ENCODE results near the gene ZC2HC1B. TPM values are rescaled to one million over a fixed set of nuclear protein-coding genes. Genes with fewer than 3 reads are reported as not detected.

Gene ZC2HC1B
- total RNA-seq, 1 experiment from 2014 or later = not detected

DNA sequence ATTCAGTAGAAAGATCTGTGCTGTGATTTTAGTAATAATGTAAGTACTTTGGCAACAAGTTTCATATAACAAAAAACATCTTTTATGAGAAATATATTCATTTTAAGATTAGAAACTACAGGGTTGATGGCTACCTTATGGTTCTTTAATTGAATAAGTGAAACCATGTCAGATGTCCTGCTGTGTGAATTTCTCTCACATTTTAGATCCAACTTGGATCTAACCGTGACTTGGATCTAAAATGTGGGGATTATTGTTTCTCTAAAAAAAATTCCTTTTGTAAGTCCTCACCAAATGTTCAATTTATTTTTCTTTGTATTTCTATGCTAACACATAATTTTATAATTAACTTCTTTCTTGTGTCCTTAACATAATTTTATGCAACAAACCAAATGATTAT, 30.4 kb downstream of the ZC2HC1B start:
- POLR2A ChIA-PET = no interaction called here
- BruUV-seq (replicated peaks) = no TSS peak

DNA sequence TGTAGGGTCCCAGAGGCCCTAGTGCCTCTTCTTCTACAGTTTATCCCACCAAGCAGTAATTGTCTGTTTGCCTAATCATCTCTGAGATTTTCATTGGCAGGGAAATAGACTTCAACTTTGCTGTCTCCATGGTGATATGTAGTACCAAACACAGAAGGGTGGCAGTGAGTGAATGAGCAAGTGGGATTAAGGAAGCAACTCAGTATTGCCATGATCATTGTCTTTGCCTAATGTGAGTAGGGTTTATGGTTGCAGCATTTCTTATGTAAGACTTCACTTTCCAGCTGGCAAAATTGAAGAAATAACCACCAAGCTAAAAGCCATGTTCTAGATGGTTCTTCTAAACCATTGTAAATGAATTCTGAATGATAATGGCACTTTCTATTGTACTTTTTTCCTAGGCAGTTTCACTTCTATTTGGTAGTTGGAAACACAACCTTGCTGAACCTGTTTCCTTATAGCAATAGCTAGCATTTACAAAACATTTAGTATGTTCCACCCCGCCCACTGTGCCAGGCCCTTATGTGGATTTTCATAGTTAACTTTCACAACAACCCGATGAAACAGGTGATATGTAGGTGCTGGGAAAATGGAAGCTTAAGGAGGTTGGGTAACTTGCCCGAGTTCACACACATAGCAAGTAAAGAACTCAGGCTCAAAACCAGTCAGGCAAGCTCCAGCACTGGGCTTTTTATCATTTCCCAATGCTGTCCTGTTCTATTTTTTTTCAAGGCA, 32.0 kb downstream of the ZC2HC1B start:
- H3K9me3 Mint-ChIP-seq (ENCODE audit: unreplicated experiment) = no peaks in the 10 kb centered on the region
- no peaks in the 10 kb centered on the region for H3K4me1 Mint-ChIP-seq (ENCODE audit: insufficient read depth, unreplicated experiment)
- H3K4me3 Mint-ChIP-seq (ENCODE audit: unreplicated experiment) = no peak overlapping the region
- no peak overlapping the region for H3K27ac Mint-ChIP-seq (ENCODE audit: low read depth, unreplicated experiment)
- intact Hi-C loops (cut with micrococcal nuclease) = no loop called here
- no peaks in the 10 kb centered on the region for H3K36me3 Mint-ChIP-seq (ENCODE audit: insufficient read depth, unreplicated experiment)
- H3K27me3 Mint-ChIP-seq (ENCODE audit: insufficient read depth, unreplicated experiment) = no peaks in the 10 kb centered on the region
- ChIA-PET CTCF (interaction anchor here (0.8 to 1.5 kb wide), 4 partner anchors 37 to 320 kb away, joined by 3 to 6 read pairs (median 3); no protein-coding TSS in a partner anchor), POLR2A (interaction anchor here (0.6 kb wide), 1 partner anchor 209 kb away, joined by 4 read pairs; no protein-coding TSS in a partner anchor)
- no TSS peak for BruUV-seq (replicated peaks)
- no peak for DNase-seq (ENCODE audit: unreplicated experiment)
- TF ChIP-seq, protein P1, sequence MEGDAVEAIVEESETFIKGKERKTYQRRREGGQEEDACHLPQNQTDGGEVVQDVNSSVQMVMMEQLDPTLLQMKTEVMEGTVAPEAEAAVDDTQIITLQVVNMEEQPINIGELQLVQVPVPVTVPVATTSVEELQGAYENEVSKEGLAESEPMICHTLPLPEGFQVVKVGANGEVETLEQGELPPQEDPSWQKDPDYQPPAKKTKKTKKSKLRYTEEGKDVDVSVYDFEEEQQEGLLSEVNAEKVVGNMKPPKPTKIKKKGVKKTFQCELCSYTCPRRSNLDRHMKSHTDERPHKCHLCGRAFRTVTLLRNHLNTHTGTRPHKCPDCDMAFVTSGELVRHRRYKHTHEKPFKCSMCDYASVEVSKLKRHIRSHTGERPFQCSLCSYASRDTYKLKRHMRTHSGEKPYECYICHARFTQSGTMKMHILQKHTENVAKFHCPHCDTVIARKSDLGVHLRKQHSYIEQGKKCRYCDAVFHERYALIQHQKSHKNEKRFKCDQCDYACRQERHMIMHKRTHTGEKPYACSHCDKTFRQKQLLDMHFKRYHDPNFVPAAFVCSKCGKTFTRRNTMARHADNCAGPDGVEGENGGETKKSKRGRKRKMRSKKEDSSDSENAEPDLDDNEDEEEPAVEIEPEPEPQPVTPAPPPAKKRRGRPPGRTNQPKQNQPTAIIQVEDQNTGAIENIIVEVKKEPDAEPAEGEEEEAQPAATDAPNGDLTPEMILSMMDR (IDR thresholded peaks at IDR 0.05; ENCODE audit: unreplicated experiment) = no peak

More for the DNA sequence above, 30.4 kb downstream of the ZC2HC1B start:
- intact Hi-C loops (cut with micrococcal nuclease) = no loop called here
- no peaks in the 10 kb centered on the region for H3K27me3 Mint-ChIP-seq (ENCODE audit: insufficient read depth, unreplicated experiment)
- no peaks in the 10 kb centered on the region for H3K9me3 Mint-ChIP-seq (ENCODE audit: unreplicated experiment)
- H3K4me3 Mint-ChIP-seq (ENCODE audit: unreplicated experiment) = no peak overlapping the region
- H3K27ac Mint-ChIP-seq (ENCODE audit: low read depth, unreplicated experiment) = no peak overlapping the region
- no peaks in the 10 kb centered on the region for H3K36me3 Mint-ChIP-seq (ENCODE audit: insufficient read depth, unreplicated experiment)
- CTCF ChIA-PET = no interaction called here
- no peaks in the 10 kb centered on the region for H3K4me1 Mint-ChIP-seq (ENCODE audit: insufficient read depth, unreplicated experiment)
- TF ChIP-seq, protein P1 (IDR thresholded peaks at IDR 0.05; ENCODE audit: unreplicated experiment) = no peak
- DNase-seq (ENCODE audit: unreplicated experiment) = no peak

DNA sequence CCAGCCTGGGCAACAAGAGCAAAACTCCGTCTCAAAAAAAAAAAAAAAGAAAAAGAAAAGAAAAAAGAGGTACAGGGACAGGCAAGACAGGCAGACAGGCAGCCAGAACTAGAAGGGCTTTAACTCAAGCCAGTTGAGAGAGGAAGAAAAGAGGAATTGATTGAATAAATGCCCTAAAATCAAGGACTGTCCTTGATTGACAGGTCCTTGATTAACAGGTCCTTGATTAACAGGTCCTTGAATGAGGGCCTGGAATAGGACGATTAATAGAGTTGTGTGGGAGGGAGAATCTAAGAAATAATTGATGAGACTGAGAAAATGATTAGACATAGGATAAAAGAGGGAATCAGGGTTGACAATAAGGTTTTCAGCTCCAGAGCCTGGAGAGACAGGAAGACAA, 36.1 kb downstream of the ZC2HC1B start:
- H3K27me3 Mint-ChIP-seq (ENCODE audit: insufficient read depth, unreplicated experiment) = no peaks in the 10 kb centered on the region
- H3K27ac Mint-ChIP-seq (ENCODE audit: low read depth, unreplicated experiment) = no peak overlapping the region
- no peaks in the 10 kb centered on the region for H3K9me3 Mint-ChIP-seq (ENCODE audit: unreplicated experiment)
- no peaks in the 10 kb centered on the region for H3K4me1 Mint-ChIP-seq (ENCODE audit: insufficient read depth, unreplicated experiment)
- ChIA-PET CTCF (no interaction called here), POLR2A (no interaction called here)
- no peak for DNase-seq (ENCODE audit: unreplicated experiment)
- H3K4me3 Mint-ChIP-seq (ENCODE audit: unreplicated experiment) = no peak overlapping the region
- intact Hi-C loops (cut with micrococcal nuclease) = no loop called here
- no TSS peak for BruUV-seq (replicated peaks)
- TF ChIP-seq, protein P1 (IDR thresholded peaks at IDR 0.05; ENCODE audit: unreplicated experiment) = no peak
- no peaks in the 10 kb centered on the region for H3K36me3 Mint-ChIP-seq (ENCODE audit: insufficient read depth, unreplicated experiment)

DNA sequence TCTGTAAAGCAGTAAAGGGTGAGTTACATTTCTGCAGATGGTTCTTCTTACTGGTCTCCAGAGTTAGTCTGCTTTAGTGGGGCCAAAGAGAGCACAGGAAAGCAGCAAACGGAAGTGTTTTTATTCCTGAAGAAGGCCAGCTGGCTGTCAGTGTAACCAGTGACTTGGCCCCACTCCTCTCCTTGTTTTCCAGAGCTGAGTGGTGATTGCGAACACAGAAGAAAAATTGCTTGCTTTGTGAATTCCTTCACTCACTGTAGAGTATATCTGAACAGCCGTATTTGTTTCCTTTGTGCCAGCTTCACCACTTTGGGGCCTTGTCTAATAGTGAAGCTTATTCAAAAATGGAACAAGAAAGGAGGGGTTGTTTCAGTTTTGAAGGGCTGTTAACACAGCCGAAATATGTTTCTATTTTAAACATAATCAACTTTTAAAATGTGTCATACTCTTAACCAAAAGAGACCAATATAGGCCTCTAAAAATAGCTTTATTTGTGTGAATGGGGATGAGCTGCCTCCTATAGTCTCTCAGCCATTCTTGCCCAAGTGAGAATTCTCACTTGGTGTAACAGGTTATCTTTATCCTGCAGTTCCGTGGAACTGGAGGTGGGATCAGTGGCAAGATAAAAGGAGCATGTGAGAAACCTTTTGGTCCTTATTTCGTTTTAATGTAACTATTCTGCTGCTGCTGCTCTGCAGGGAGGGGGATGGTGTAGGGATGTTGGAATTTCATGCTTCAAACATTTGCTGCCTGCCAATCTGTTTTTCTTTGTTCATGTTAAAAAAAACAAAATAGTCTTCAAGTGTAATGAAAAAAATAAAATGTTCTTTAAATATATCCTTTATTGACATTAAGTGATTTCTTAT, 37.8 kb downstream of the ZC2HC1B start:
- BruUV-seq (replicated peaks) = no TSS peak
- H3K9me3 Mint-ChIP-seq (ENCODE audit: unreplicated experiment) = no peaks in the 10 kb centered on the region
- no peaks in the 10 kb centered on the region for H3K27me3 Mint-ChIP-seq (ENCODE audit: insufficient read depth, unreplicated experiment)
- intact Hi-C loops (cut with micrococcal nuclease) = no loop called here
- H3K36me3 Mint-ChIP-seq (ENCODE audit: insufficient read depth, unreplicated experiment) = no peaks in the 10 kb centered on the region
- TF ChIP-seq, protein P1 (IDR thresholded peaks at IDR 0.05; ENCODE audit: unreplicated experiment) = no peak
- no peak overlapping the region for H3K27ac Mint-ChIP-seq (ENCODE audit: low read depth, unreplicated experiment)
- no peak overlapping the region for H3K4me3 Mint-ChIP-seq (ENCODE audit: unreplicated experiment)
- POLR2A ChIA-PET = no interaction called here
- H3K4me1 Mint-ChIP-seq (ENCODE audit: insufficient read depth, unreplicated experiment) = no peaks in the 10 kb centered on the region
- no peak for DNase-seq (ENCODE audit: unreplicated experiment)
- CTCF ChIA-PET = no interaction called here
